C4-2B (cell line): ENCODE results near the gene IRAK3.

Experiments
- CTCF ChIP-seq: fragments of 450-650 bp; conservative IDR thresholded peaks from 2 replicates; pipeline ENCODE4 v1.5.1; 2017; ENCODE audit warnings: mild to moderate bottlenecking
- ZFX ChIP-seq: fragments of 450-650 bp; IDR thresholded peaks from 2 replicates; pipeline ENCODE4 v1.6.1; 2017

- TF ChIP-seq CTCF (no peak), ZFX (no peak)
These were observed 108.1 kb downstream of the IRAK3 start for GRCh38 chr12:66297080-66297479.
